NCI-H128 (cell line): ENCODE measurements around the gene SLC16A6.
"Not testable (repeated sequence)": the region's sequence is repeated elsewhere in the genome, so short reads cannot be mapped to it uniquely, and the experiment has no call there.

ENCODE experiments used
- DNase-seq: peaks from one replicate; lab custom pipeline; 2025; ENCODE audit not compliant: unreplicated experiment; lab: John Stamatoyannopoulos, UW

SLC16A6 gene

GRCh38 chr17:68290955-68291835 lies at the start of gene SLC16A6, which contains the start of gene ARSG:
Gene SLC16A6 (minus strand): TSS chr17:68291127. CDS start chr17:68278320, 12,807 bp downstream.
Gene ARSG (plus strand): TSS chr17:68291495. CDS start chr17:68307494, 15,999 bp downstream.
- no peak for DNase-seq

GRCh38 chr17:68334393-68334792 lies 43.5 kb upstream of the SLC16A6 start:
- DNase-seq: no peak

GRCh38 chr17:68331932-68332331 lies 41.0 kb upstream of the SLC16A6 start:
- not testable (repeated sequence) for DNase-seq

GRCh38 chr17:68329331-68329730 lies 38.4 kb upstream of the SLC16A6 start:
- no peak for DNase-seq

GRCh38 chr17:68328676-68329075 lies 37.7 kb upstream of the SLC16A6 start:
- no peak for DNase-seq

- no peak for DNase-seq
These were observed 37.1 kb upstream of the SLC16A6 start for GRCh38 chr17:68327823-68328557.

- DNase-seq: no peak
These were observed 35.8 kb upstream of the SLC16A6 start for GRCh38 chr17:68326681-68327080.

- no peak for DNase-seq
These were observed 35.0 kb upstream of the SLC16A6 start for GRCh38 chr17:68325961-68326360.

GRCh38 chr17:68324654-68325336 lies 33.9 kb upstream of the SLC16A6 start:
- no peak for DNase-seq

GRCh38 chr17:68324114-68324513 lies 33.2 kb upstream of the SLC16A6 start:
- no peak for DNase-seq

GRCh38 chr17:68322630-68323029 lies 31.7 kb upstream of the SLC16A6 start:
- DNase-seq: no peak

- DNase-seq: no peak
These were observed 30.6 kb upstream of the SLC16A6 start for GRCh38 chr17:68321556-68321954.

GRCh38 chr17:68320943-68321555 lies 30.1 kb upstream of the SLC16A6 start:
- no peak for DNase-seq

GRCh38 chr17:68320311-68320865 lies 29.5 kb upstream of the SLC16A6 start:
- DNase-seq: no peak

- no peak for DNase-seq
These were observed 28.7 kb upstream of the SLC16A6 start for GRCh38 chr17:68319410-68320162.

GRCh38 chr17:68318103-68318991 lies 27.4 kb upstream of the SLC16A6 start:
- DNase-seq: no peak

- DNase-seq: no peak
These were observed 26.5 kb upstream of the SLC16A6 start for GRCh38 chr17:68317458-68317857.

GRCh38 chr17:68315930-68316329 lies 25.0 kb upstream of the SLC16A6 start:
- DNase-seq: no peak
